Vagina (tissue), 2 donors: ENCODE results near the gene SEMA3E. TPM values are rescaled to one million over a fixed set of nuclear protein-coding genes. Genes with fewer than 3 reads are reported as not detected.
"Not testable (repeated sequence)": the region's sequence is repeated elsewhere in the genome, so short reads cannot be mapped to it uniquely, and the experiment has no call there.

Source experiments
- DNase-seq, 2 donors: peaks; one replicate each; pipeline ENCODE4 v3.0.0-alpha.2; 2017; ENCODE audit errors: extremely low spot score in 2 of 2
- H3K27ac ChIP-seq: fragments of 200-600 bp; sonication (generic); one replicate; pipeline ENCODE4 v1.5.1; 2019
- H3K27me3 ChIP-seq: fragments of 200-600 bp; sonication (generic); one replicate; pipeline ENCODE4 v1.5.1; 2019
- H3K36me3 ChIP-seq, 2 donors: fragments of 200-600 bp; sonication (generic); one replicate each; pipeline ENCODE4 v1.5.1; 2017 to 2019
- H3K4me1 ChIP-seq: fragments of 200-600 bp; sonication (generic); one replicate; pipeline ENCODE4 v1.5.1; 2019
- H3K4me3 ChIP-seq, 2 donors: fragments of 200-600 bp; sonication (generic); 1 replicate in 1 of 2; 2 replicates in 1 of 2; pipeline ENCODE4 v1.5.1; 2016 to 2019
- H3K9me3 ChIP-seq: fragments of 200-600 bp; sonication (generic); one replicate; pipeline ENCODE4 v1.5.1; 2019
- CTCF ChIP-seq, 3 experiments: fragments of 450-650 bp in 2 of 3; fragments of 200-600 bp in 1 of 3; sonication (generic) in 1 of 3; IDR thresholded peaks; one replicate each; pipeline ENCODE4 v1.5.1; 2017 to 2019; ENCODE audit warnings: antibody characterized with exemption in 3 of 3, mild to moderate bottlenecking in 2 of 3, moderate library complexity in 2 of 3
- POLR2A ChIP-seq, 2 donors: fragments of 450-650 bp; IDR thresholded peaks; one replicate each; pipeline ENCODE4 v1.6.1; 2017; ENCODE audit warnings: antibody characterized with exemption in 2 of 2, mild to moderate bottlenecking in 2 of 2, moderate library complexity in 2 of 2
- POLR2AphosphoS5 ChIP-seq, 2 donors: sonication (generic); formaldehyde crosslinking; IDR thresholded peaks; one replicate each; pipeline ENCODE4 v1.9.0; 2017; ENCODE audit warnings: antibody characterized with exemption in 2 of 2, mild to moderate bottlenecking in 2 of 2, low read depth in 1 of 2; ENCODE audit not compliant: insufficient read depth in 1 of 2
- intact Hi-C: fragments of 100-400 bp; cut with DNase I; formaldehyde crosslinking; loops from one replicate; pipeline ENCODE4 v1.15.1; 2023
- total RNA-seq: library from RNA; depleted of rRNA; stranded (reverse); fragments of >200 nt; gene quantifications from one replicate; pipeline ENCODE4 v1.2.3, GENCODE V29; 2016

Gene SEMA3E
- total RNA-seq, 1 donor from 2014 or later: 4.4 TPM

GRCh38 chr7:83449781-83450180 is 199.2 kb downstream of the SEMA3E start:
- no peak overlapping the region for H3K27ac ChIP-seq
- intact Hi-C loops: no loop called here
- H3K36me3 ChIP-seq: no peaks in the 10 kb centered on the region
- H3K9me3 ChIP-seq: no peaks in the 10 kb centered on the region
- H3K4me1 ChIP-seq: no peaks in the 10 kb centered on the region
- H3K4me3 ChIP-seq: no peak overlapping the region
- no peak for TF ChIP-seq POLR2AphosphoS5 (IDR thresholded peaks at IDR 0.05; ENCODE audit: insufficient read depth in 1 of 2, low read depth in 1 of 2)
- no peak for DNase-seq
- no peaks in the 10 kb centered on the region for H3K27me3 ChIP-seq

GRCh38 chr7:83447681-83448080 is 201.3 kb downstream of the SEMA3E start:
- intact Hi-C loops: no loop called here
- no peak for DNase-seq
- Histone ChIP-seq H3K4me3 (no peak overlapping the region), H3K4me1 (no peaks in the 10 kb centered on the region), H3K27me3 (no peaks in the 10 kb centered on the region), H3K27ac (no peak overlapping the region), H3K36me3 (no peaks in the 10 kb centered on the region), H3K9me3 (no peaks in the 10 kb centered on the region)
- no peak for TF ChIP-seq POLR2A (IDR thresholded peaks at IDR 0.05)
- TF ChIP-seq CTCF (IDR thresholded peaks at IDR 0.05): no peak
- no peak for TF ChIP-seq POLR2AphosphoS5 (IDR thresholded peaks at IDR 0.05; ENCODE audit: insufficient read depth in 1 of 2, low read depth in 1 of 2)

GRCh38 chr7:83446102-83446669 is 202.8 kb downstream of the SEMA3E start:
- Histone ChIP-seq H3K27ac (no peak overlapping the region), H3K4me3 (no peak overlapping the region), H3K36me3 (no peaks in the 10 kb centered on the region), H3K4me1 (no peaks in the 10 kb centered on the region), H3K27me3 (no peaks in the 10 kb centered on the region), H3K9me3 (no peaks in the 10 kb centered on the region)
- TF ChIP-seq CTCF (IDR thresholded peaks at IDR 0.05) (no peak), POLR2A (IDR thresholded peaks at IDR 0.05) (no peak), POLR2AphosphoS5 (IDR thresholded peaks at IDR 0.05; ENCODE audit: insufficient read depth in 1 of 2, low read depth in 1 of 2) (no peak)
- no peak for DNase-seq
- intact Hi-C loops: no loop called here

- no peaks in the 10 kb centered on the region for H3K4me1 ChIP-seq
- H3K9me3 ChIP-seq: no peaks in the 10 kb centered on the region
- no peaks in the 10 kb centered on the region for H3K27me3 ChIP-seq
- DNase-seq: no peak
- no peak for TF ChIP-seq POLR2A (IDR thresholded peaks at IDR 0.05)
- TF ChIP-seq CTCF (IDR thresholded peaks at IDR 0.05): no peak
- no peak for TF ChIP-seq POLR2AphosphoS5 (IDR thresholded peaks at IDR 0.05; ENCODE audit: insufficient read depth in 1 of 2, low read depth in 1 of 2)
- H3K36me3 ChIP-seq: no peaks in the 10 kb centered on the region
- no peak overlapping the region for H3K27ac ChIP-seq
- H3K4me3 ChIP-seq: no peak overlapping the region
- intact Hi-C loops: no loop called here
Measured at GRCh38 chr7:83442911-83443310, 206.0 kb downstream of the SEMA3E start.

GRCh38 chr7:83439026-83439425 is 209.9 kb downstream of the SEMA3E start:
- TF ChIP-seq CTCF (IDR thresholded peaks at IDR 0.05) (no peak), POLR2AphosphoS5 (IDR thresholded peaks at IDR 0.05; ENCODE audit: insufficient read depth in 1 of 2, low read depth in 1 of 2) (no peak), POLR2A (IDR thresholded peaks at IDR 0.05) (no peak)
- Histone ChIP-seq H3K4me3 (no peak overlapping the region), H3K27ac (no peak overlapping the region), H3K4me1 (no peaks in the 10 kb centered on the region), H3K27me3 (no peaks in the 10 kb centered on the region), H3K36me3 (no peaks in the 10 kb centered on the region), H3K9me3 (no peaks in the 10 kb centered on the region)
- DNase-seq: no peak
- intact Hi-C loops: no loop called here

GRCh38 chr7:83430289-83430688 is 218.7 kb downstream of the SEMA3E start:
- H3K4me1 ChIP-seq, DNase-seq, H3K4me3 ChIP-seq, H3K27ac ChIP-seq, intact Hi-C loops, H3K9me3 ChIP-seq, H3K27me3 ChIP-seq, H3K36me3 ChIP-seq: not testable (repeated sequence)
